Fibroblast of skin of left quadriceps (primary cell): ENCODE data around the gene AUTS2.

Experiments
- DNase-seq, 2 experiments: peaks; one replicate each; pipeline ENCODE4 v3.0.0-alpha.2; 2013; ENCODE audit warnings: low read depth in 2 of 2

Gene AUTS2

DNA sequence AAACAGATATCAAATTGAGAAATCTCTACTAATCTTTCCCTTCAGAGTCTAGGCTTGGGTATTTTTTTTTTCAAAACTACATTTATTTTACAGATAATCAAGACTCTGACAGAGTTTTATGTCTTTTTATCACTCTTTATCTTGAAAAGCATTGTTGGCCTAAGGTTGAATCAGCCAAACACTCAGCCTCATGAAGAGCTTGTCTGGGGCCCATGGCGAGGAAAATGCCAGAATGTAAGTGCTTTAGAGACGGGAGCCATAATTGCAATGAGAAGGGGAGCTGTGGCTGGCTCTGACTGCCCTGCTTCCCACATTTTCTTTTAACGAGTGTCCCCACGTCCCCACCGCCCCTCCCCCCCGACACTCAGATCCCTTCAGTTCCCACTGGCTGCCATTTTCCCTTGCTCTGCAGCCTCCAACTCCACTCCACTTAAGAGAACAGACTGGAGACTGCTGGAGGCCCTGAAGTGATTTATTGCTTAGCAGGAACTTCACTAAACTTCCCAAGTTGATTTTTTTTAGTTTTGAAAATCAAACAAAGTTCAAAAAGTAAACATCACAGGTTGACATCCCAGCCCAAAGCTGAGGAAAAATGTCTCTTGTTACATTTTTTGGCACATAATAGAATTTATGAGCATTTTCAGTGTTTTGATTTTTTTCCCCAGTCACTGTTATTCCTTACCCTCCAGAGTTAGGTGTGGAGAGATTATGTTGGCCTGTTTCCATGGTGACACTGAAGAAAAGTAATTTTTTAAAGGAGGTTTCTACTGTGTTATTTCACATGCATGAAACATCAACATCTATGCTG is 896.2 kb downstream of the AUTS2 start:
- no peak for DNase-seq

- no peak for DNase-seq
Observed at GRCh38 chr7:70495033-70495376, 896.7 kb downstream of the AUTS2 start.

DNA sequence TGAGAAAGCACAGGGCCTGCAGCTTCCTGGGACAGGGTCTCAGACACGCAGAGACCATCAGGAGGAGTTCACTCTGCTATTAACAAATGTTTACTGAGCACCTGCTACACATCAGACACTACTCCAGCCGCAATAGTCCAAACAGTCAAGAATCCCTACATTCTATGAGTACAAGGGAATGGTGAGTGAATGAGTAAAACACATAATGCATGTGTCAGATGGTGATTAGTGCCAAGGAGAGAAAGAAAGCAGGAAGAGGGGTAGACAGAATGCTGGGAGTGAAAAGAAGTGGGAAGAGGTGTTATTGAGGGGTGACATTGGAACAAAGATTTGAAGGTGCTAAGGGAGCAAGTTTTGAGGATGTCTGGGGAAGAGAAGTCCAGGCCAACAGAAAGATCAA is 899.5 kb downstream of the AUTS2 start:
- DNase-seq: no peak

DNA sequence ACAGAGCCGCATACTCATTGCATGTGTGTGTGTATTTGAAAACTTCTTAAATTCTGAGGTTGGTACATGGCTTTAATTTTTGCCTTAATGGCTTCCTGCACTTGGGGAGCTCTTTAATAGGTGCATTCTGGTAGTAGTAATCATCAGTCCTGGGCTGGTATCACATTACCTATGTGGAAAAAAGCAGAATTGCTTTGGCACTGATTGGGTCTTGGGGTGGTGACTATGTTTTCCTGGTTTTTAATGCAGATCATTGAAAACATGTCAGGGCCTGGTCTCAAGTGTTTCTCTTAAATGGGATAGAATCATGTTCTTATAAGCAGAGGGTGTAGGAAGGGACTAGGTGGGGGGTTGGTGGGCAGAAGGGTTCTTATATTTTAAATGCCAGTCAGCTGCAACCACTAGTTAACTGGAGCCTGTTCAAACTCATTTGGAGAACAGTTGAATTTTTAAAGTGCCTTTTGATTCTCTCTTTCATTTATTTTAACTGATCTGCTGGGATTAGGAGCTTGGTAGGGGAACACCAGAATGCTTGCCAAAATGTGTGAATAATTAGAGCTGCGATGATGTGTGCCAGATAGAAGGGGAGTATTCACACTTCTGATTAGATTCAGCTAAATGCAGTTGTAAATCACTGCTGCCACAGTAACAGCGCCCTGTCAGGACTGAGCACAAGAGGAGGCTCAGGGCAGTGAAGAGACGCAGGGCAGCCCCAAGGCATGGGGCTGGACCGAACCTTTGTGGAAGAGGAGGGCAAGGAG is 900.1 kb downstream of the AUTS2 start:
- no peak for DNase-seq

DNA sequence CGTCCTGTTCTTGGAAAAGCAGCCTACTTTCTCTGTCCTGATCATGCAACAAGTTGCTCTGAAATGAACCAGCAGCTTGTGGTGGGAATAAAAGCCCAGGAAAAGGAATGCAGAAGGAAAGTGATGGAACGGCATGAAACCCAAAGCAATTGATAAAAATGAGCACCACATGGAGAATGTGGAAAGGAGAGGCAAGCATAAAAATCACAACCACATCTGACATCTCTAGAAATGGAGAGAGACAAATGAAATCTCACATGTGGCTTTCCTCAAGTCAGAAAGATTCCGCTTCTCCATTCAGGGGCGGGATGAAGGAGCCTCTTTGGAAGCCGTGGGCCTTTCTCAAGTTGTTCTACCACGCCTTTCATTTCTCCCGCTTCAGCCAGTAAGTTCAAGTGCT is 902.0 kb downstream of the AUTS2 start:
- peak; percentile 40 to 41 for DNase-seq

- DNase-seq: no peak
Observed at GRCh38 chr7:70502117-70502863, 904.0 kb downstream of the AUTS2 start.

DNA sequence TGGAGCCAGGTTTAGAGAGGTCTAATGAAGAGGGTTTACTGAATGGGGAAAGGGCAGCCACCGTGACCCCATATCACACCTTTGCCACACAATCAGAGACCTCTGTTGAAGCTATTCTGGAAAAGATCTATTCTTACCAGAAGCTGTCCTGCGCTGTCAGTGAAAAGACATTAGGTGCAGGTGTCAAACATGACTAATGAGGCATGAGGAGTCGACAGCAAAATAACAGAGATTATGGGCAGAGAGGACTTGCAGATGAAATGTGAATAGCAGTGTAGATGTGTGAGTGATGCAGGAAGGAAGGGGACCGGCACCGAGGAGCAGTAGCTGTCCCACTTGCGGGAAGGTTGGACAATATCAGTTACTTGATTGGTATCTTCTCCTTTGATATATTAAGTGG is 906.0 kb downstream of the AUTS2 start:
- DNase-seq: no peak

DNA sequence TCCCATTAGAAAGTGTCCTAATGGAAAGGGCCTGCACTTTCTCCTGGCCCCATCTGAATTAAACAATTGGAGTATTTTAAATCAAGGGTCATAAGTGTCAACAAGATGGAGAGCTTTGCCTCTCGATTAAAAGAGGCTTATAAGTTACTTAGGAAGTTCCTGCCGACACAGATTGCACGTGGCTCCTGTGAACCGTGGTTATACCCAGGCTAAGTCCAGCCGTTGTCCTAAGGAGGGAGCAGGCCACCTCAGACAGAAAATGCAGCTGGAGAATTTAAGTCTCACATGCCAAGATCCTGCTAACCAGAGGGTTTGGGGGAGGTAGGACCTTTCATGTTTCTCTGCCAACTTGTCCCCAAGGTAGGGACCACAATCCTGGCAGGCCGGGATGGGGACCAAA is 907.2 kb downstream of the AUTS2 start:
- no peak for DNase-seq

- no peak for DNase-seq
Observed at GRCh38 chr7:70505886-70506285, 907.6 kb downstream of the AUTS2 start.

GRCh38 chr7:70506434-70506833 is 908.2 kb downstream of the AUTS2 start:
- no peak for DNase-seq

- no peak for DNase-seq
Observed at GRCh38 chr7:70512144-70512543, 913.9 kb downstream of the AUTS2 start.

- DNase-seq: no peak
Observed at GRCh38 chr7:70512761-70513160, 914.5 kb downstream of the AUTS2 start.

DNA sequence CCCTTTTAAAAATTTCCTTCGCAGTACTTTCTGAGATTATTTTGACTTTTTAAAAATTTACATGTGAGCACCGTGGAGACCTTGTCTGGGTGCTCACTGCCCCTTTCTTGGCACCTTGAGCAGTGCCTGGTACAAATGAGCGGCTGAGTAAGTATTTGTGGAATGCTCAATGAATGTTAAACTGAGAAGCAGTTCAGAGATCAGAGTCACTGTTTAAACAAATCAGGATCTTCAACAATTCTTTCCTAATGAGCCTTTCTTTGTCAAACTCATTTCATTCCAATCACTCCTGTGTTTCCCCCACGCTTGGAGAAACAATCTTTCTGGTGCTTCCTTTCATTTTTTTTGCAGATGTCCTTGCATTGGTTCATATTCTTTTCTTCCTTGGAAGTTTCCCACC is 922.3 kb downstream of the AUTS2 start:
- no peak for DNase-seq

GRCh38 chr7:70523249-70523988 is 925.1 kb downstream of the AUTS2 start:
- no peak for DNase-seq

GRCh38 chr7:70523989-70524351 is 925.7 kb downstream of the AUTS2 start:
- no peak for DNase-seq

DNA sequence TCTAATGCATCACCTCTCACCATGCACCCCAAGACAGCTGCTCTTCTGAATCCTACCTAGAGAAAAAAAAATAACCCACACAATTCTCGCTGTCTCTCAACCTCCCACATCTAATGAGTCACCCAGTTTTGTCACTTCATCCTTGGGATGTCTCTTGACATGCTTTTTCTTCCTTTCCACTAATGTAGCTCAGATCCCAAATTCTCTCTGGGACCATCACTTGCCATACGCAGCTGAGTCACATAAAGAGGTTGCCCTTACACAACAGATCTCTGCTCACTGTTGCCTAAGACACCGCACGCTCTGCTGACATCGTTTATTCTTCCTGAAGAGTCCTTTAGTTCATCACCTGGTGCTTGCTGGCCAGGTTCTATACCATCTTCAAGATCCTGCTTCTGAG is 927.7 kb downstream of the AUTS2 start:
- DNase-seq: no peak

DNA sequence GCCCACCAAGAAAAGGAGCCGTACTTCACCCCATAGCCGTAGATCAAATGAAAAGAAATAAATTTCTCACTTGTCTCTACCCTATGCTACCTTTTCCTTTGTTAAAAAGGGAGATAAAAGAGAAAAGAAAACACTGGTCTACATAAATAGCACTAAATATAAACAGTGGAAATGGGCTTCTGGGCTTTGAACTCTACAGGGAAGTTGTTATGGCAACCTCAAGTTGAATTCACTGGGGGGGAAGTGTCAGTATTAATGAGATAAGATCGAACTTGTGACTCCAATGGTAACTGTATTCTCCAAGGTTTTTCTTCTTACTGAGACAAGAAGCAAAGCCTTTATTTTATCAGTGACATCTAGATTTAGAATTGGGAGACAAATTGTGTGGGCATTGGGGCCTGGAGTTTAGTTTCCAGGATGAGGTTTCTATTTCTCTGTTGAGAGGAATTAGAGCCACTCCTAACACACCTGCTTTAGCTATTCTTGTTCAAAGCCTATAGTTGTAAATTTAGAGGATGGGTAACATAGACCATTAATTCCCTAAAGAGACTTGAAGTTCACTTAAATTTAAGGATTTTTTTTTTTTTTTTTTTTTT is 929.3 kb downstream of the AUTS2 start:
- DNase-seq: no peak

DNA sequence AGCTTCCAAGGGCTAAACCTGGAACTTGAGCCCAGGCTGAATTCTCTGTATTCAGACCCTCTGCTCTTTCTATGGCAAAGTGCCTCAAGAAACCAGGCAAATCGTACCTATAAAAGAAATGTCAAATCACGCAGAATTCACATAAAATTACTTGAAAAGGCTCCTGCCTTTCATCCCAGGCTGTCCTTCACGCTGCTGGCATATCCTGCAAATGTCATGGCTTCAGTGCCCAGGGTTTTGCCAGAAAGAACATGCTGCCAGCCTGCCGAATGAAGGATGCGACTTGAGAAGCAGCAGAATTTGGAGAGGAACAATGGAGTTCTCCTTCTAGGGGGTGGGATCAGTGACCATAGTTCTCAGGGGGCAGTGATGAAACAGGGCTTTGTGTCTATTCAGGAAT is 931.2 kb downstream of the AUTS2 start:
- DNase-seq: no peak

GRCh38 chr7:70529914-70530585 is 931.8 kb downstream of the AUTS2 start:
- peak; percentile 69 for DNase-seq

DNA sequence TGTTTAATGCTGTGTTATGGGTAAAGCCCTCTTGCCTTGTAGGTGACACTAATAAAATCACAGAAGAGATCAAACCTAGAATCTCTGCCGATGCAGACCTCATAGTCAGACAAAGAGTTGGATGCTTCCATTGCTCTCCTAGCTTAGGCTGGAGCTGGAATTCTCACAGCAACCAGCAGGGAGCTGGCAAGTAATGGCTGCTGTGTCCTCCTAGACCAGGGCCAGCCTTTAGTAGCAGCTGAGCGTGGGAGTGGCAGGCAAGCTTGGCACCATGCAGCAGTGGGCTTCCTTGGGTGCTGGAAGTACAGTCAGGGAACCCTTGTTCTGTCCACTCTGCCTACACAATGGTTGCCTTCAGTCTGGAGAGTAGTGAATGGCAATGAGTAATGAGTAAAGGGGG is 935.3 kb downstream of the AUTS2 start:
- no peak for DNase-seq

- no peak for DNase-seq
Observed at GRCh38 chr7:70539205-70539604, 940.9 kb downstream of the AUTS2 start.
